GM23338 (cell line): Measurements from ENCODE around the gene ARHGAP1. TPM values are rescaled to one million over a fixed set of nuclear protein-coding genes. Genes with fewer than 3 reads are reported as not detected.

ENCODE experiments used
- ATAC-seq: fragments of 200-7000 bp; cut with Tn5 transposase; 3 replicates; pipeline ENCODE4 v1.9.1; 2020
- DNase-seq: peaks from one replicate; pipeline ENCODE4 v3.0.0-alpha.2; 2015; ENCODE audit warnings: low spot score
- H2AFZ ChIP-seq: fragments of 200-600 bp; sonication (generic); 2 replicates; pipeline ENCODE4 v1.8.0; 2016; ENCODE audit warnings: antibody characterized with exemption, mild to moderate bottlenecking, moderate library complexity
- H3F3A ChIP-seq: fragments of 200-600 bp; sonication (generic); replicated peaks from 2 replicates; pipeline ENCODE4 v1.8.0; 2017; ENCODE audit warnings: antibody characterized with exemption, mixed run types, low read depth
- H3K27ac ChIP-seq: fragments of 200-600 bp; sonication (generic); 2 replicates; pipeline ENCODE4 v1.6.1; 2016; ENCODE audit warnings: low read depth
- H3K27me3 ChIP-seq: fragments of 200-600 bp; sonication (generic); 2 replicates; pipeline ENCODE4 v1.8.0; 2016; ENCODE audit warnings: mild to moderate bottlenecking, mixed run types, moderate library complexity; ENCODE audit not compliant: insufficient read depth
- H3K36me3 ChIP-seq: fragments of 200-600 bp; sonication (generic); 2 replicates; pipeline ENCODE4 v1.8.0; 2016; ENCODE audit warnings: mild to moderate bottlenecking; ENCODE audit not compliant: insufficient read depth
- H3K4me1 ChIP-seq: fragments of 200-600 bp; sonication (generic); 2 replicates; pipeline ENCODE4 v1.8.0; 2016; ENCODE audit warnings: mild to moderate bottlenecking, moderate library complexity; ENCODE audit not compliant: insufficient read depth
- H3K4me2 ChIP-seq: fragments of 200-600 bp; sonication (generic); 2 replicates; pipeline ENCODE4 v1.7.1; 2017; ENCODE audit warnings: mixed run types
- H3K4me3 ChIP-seq: fragments of 200-600 bp; sonication (generic); 2 replicates; pipeline ENCODE4 v1.6.1; 2016; ENCODE audit warnings: mixed run types
- H3K79me2 ChIP-seq: fragments of 200-600 bp; sonication (generic); replicated peaks from 2 replicates; pipeline ENCODE4 v1.8.0; 2017; ENCODE audit warnings: mild to moderate bottlenecking; ENCODE audit not compliant: insufficient read depth
- H3K9me2 ChIP-seq: fragments of 200-600 bp; sonication (generic); 2 replicates; pipeline ENCODE4 v1.8.0; 2017; ENCODE audit not compliant: insufficient read depth
- H4K20me1 ChIP-seq: fragments of 200-600 bp; sonication (generic); replicated peaks from 2 replicates; pipeline ENCODE4 v1.8.0; 2017; ENCODE audit warnings: mild to moderate bottlenecking; ENCODE audit not compliant: insufficient read depth
- H3K27ac Mint-ChIP-seq: 2 replicates; pipeline ENCODE4 v1.8.0; 2020; ENCODE audit warnings: inconsistent platforms, mild to moderate bottlenecking, moderate library complexity, mixed read lengths
- H3K27me3 Mint-ChIP-seq: 3 replicates; pipeline ENCODE4 v1.8.0; 2022; ENCODE audit warnings: low read depth, mild to moderate bottlenecking, moderate library complexity, mixed read lengths, inconsistent platforms; ENCODE audit not compliant: insufficient read depth, poor library complexity
- H3K36me3 Mint-ChIP-seq: 3 replicates; pipeline ENCODE4 v1.8.0; 2021; ENCODE audit warnings: low read depth, mild to moderate bottlenecking, inconsistent platforms, moderate library complexity, mixed read lengths
- H3K4me1 Mint-ChIP-seq: 3 replicates; pipeline ENCODE4 v1.8.0; 2020; ENCODE audit warnings: mild to moderate bottlenecking, inconsistent platforms, mixed read lengths
- H3K4me3 Mint-ChIP-seq: 3 replicates; pipeline ENCODE4 v1.8.0; 2021; ENCODE audit warnings: moderate library complexity, mild to moderate bottlenecking, inconsistent platforms, mixed read lengths
- H3K9me3 Mint-ChIP-seq: 3 replicates; pipeline ENCODE4 v1.8.0; 2020; ENCODE audit warnings: moderate library complexity, mild to moderate bottlenecking, inconsistent platforms, mixed read lengths
- CREB1 ChIP-seq: fragments of 250-450 bp; sonication (Bioruptor Pico); IDR thresholded peaks from 2 replicates; pipeline ENCODE4 v1.5.0; 2020; ENCODE audit warnings: low read depth, mild to moderate bottlenecking, moderate library complexity
- CTCF ChIP-seq, 2 experiments: fragments of 200-600 bp in 1 of 2; sonication (generic) in 1 of 2; conservative IDR thresholded peaks; 2 replicates each; pipeline versions ENCODE4 v1.5.1 to v1.6.1; 2016 to 2017; ENCODE audit warnings: antibody characterized with exemption in 2 of 2, low read depth in 2 of 2, mild to moderate bottlenecking in 2 of 2, moderate library complexity in 1 of 2
- ETS1 ChIP-seq: IDR thresholded peaks from 2 replicates; pipeline ENCODE4 v1.6.1; 2016; ENCODE audit warnings: antibody characterized with exemption
- EZH2 ChIP-seq: fragments of 200-600 bp; sonication (generic); IDR thresholded peaks from one replicate; pipeline ENCODE4 v1.8.0; 2017; ENCODE audit warnings: antibody characterized with exemption, mild to moderate bottlenecking, low read depth; ENCODE audit not compliant: unreplicated experiment
- EZH2phosphoT487 ChIP-seq: fragments of 200-600 bp; sonication (generic); IDR thresholded peaks from one replicate; pipeline ENCODE4 v1.8.1; 2018; ENCODE audit warnings: antibody characterized with exemption; ENCODE audit not compliant: unreplicated experiment
- JUNB ChIP-seq: IDR thresholded peaks from one replicate; pipeline ENCODE4 v1.6.1; 2016; ENCODE audit warnings: antibody characterized with exemption; ENCODE audit not compliant: unreplicated experiment
- NANOG ChIP-seq: IDR thresholded peaks from 2 replicates; pipeline ENCODE4 v1.6.1; 2016; ENCODE audit warnings: antibody characterized with exemption, borderline replicate concordance
- POLR2AphosphoS5 ChIP-seq: IDR thresholded peaks from 2 replicates; pipeline ENCODE4 v1.6.1; 2016; ENCODE audit warnings: antibody characterized with exemption, low read depth
- REST ChIP-seq: IDR thresholded peaks from one replicate; pipeline ENCODE4 v1.6.1; 2018; ENCODE audit warnings: antibody characterized with exemption; ENCODE audit not compliant: unreplicated experiment
- STAT1 ChIP-seq: IDR thresholded peaks from one replicate; pipeline ENCODE4 v1.6.1; 2016; ENCODE audit warnings: antibody characterized with exemption; ENCODE audit not compliant: unreplicated experiment
- ZNF114 ChIP-seq: fragments of 250-450 bp; sonication (Bioruptor Pico); IDR thresholded peaks from 2 replicates; pipeline ENCODE4 v1.5.0; 2020; ENCODE audit warnings: mild to moderate bottlenecking, moderate library complexity
- ZNF331 ChIP-seq: fragments of 250-450 bp; sonication (Bioruptor Pico); IDR thresholded peaks from 2 replicates; pipeline ENCODE4 v1.5.0; 2020; ENCODE audit warnings: low read depth, mild to moderate bottlenecking, moderate library complexity
- polyA plus RNA-seq: library from polyadenylated mRNA; unstranded; fragments of >200 nt; fragmentation: Nextera tagmentation; extraction: Ambion mirVana; gene quantifications from 2 replicates; pipeline ENCODE4 v1.2.1, GENCODE V29; 2016
- total RNA-seq: library from RNA; depleted of rRNA; stranded (reverse); fragments of >200 nt; shearing (Covaris generic); gene quantifications from 2 replicates; pipeline ENCODE4 v1.2.3, GENCODE V29; 2014

ARHGAP1 gene
- total and polyA plus RNA-seq, 2 experiments from 2014 or later: 23.4 to 38.1 TPM

- Mint-ChIP-seq H3K4me1 (no peaks in the 10 kb centered on the region), H3K27me3 (peaks cover 2% of the 10 kb centered on the region), H3K9me3 (no peaks in the 10 kb centered on the region; the same call in 2 of the 3 replicates), H3K27ac (no peak overlapping the region), H3K36me3 (peaks cover 11% of the 10 kb centered on the region; the same call in 2 of the 3 replicates), H3K4me3 (no peak overlapping the region)
- Histone ChIP-seq H3K4me2 (no peak overlapping the region), H2AFZ (no peak overlapping the region), H3K79me2 (0 out of 2 replicates have a peak, but pooled peaks cover 4% of the 10 kb centered on the region), H3K36me3 (no peaks in the 10 kb centered on the region), H3K9me2 (0 out of 2 replicates have a peak, but pooled peaks cover under 1% of the 10 kb centered on the region), H3K4me1 (no peaks in the 10 kb centered on the region), H3F3A (no peaks in the 10 kb centered on the region), H3K27me3 (no peaks in the 10 kb centered on the region), H4K20me1 (no peaks in the 10 kb centered on the region; the same call in 1 of the 2 replicates), H3K27ac (no peak overlapping the region), H3K4me3 (no peak overlapping the region)
- TF ChIP-seq EZH2: no peak
- no peak for TF ChIP-seq STAT1
- no peak for TF ChIP-seq POLR2AphosphoS5
- TF ChIP-seq ZNF331 (CRISPR knock-in tag): no peak
- TF ChIP-seq ETS1: no peak
- TF ChIP-seq ZNF114 (CRISPR knock-in tag): no peak
- DNase-seq: no peak
- ATAC-seq: no peak
Observed at GRCh38 chr11:46637546-46637945, 62.9 kb downstream of the ARHGAP1 start.

- Histone ChIP-seq H3F3A (no peaks in the 10 kb centered on the region), H3K4me2 (no peak overlapping the region), H3K79me2 (no peaks in the 10 kb centered on the region), H3K4me3 (no peak overlapping the region), H3K9me2 (no peaks in the 10 kb centered on the region), H3K27ac (no peak overlapping the region), H2AFZ (no peak overlapping the region), H3K36me3 (no peaks in the 10 kb centered on the region; the same call in 1 of the 2 replicates), H3K4me1 (no peaks in the 10 kb centered on the region), H4K20me1 (no peaks in the 10 kb centered on the region; the same call in 1 of the 2 replicates), H3K27me3 (no peaks in the 10 kb centered on the region)
- Mint-ChIP-seq H3K27ac (no peak overlapping the region), H3K9me3 (no peaks in the 10 kb centered on the region; the same call in 2 of the 3 replicates), H3K36me3 (0 out of 3 replicates have a peak, but pooled peaks cover 12% of the 10 kb centered on the region), H3K4me1 (no peaks in the 10 kb centered on the region), H3K27me3 (peaks cover 2% of the 10 kb centered on the region), H3K4me3 (no peak overlapping the region)
- no peak for DNase-seq
- no peak for TF ChIP-seq CTCF (conservative IDR thresholded peaks at IDR 0.05; ENCODE audit: low read depth in 2 of 2)
- no peak for TF ChIP-seq EZH2phosphoT487
- no peak for TF ChIP-seq JUNB
- no peak for TF ChIP-seq STAT1
- TF ChIP-seq ZNF114 (CRISPR knock-in tag): no peak
- no peak for TF ChIP-seq REST
- no peak for TF ChIP-seq ETS1
- no peak for TF ChIP-seq CREB1
- TF ChIP-seq NANOG: no peak
- no peak for TF ChIP-seq ZNF331 (CRISPR knock-in tag)
- no peak for ATAC-seq
Observed at GRCh38 chr11:46635557-46636139, 64.8 kb downstream of the ARHGAP1 start.
